Activated T-cell treated with anti-CD3 and anti-CD28 coated beads for 48 hours (primary cell): ENCODE measurements around the gene GSTA4.
"Not testable (repeated sequence)": the region's sequence is repeated elsewhere in the genome, so short reads cannot be mapped to it uniquely, and the experiment has no call there.

Source experiments
- DNase-seq: peaks from one replicate; pipeline ENCODE4 v3.0.0-alpha.2; 2020; ENCODE audit warnings: low read depth

GSTA4 gene

DNA sequence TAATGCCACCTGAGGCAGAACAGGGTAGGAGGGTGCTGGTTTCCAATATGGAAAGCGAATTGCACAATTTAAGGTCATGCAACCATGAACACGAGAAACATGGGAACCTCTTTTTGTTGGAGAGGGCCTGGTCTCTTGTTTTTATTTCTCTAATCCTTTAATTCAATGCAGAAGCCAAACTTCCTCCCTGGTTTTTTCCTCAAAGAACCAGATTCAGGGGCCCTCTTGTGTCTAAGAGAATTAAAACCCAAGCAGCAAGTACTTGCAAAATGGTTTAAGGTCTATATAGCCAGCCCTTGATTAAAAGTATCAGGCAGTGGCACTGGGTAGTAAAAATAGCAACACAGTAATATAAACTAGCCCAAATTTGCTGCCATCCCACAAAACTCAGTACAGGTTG is 19.5 kb downstream of the GSTA4 start:
- DNase-seq, result no peak

- no peak for DNase-seq
Measured at GRCh38 chr6:52972989-52973388, 22.1 kb downstream of the GSTA4 start.

- no peak for DNase-seq
Measured at GRCh38 chr6:52969359-52969758, 25.7 kb downstream of the GSTA4 start.

DNA sequence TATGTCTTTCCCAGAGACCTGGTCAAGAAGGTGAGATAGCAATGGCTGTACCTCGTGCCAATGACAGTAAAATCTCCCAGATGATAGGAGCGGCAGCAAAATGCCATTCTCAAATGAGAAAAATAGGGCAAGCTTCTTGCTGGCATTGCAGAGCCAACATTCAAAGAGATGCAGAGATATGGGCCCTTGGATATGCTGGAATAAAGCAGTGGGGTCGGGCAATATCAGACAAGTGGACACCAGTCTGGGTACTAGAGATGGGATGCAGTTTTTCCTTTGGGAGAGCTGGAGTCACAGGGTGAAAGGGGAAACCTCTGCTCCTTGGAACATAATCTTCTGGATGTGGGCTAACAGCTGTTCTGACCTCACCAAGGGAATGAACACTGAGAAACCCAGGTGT is 29.0 kb downstream of the GSTA4 start:
- DNase-seq, result no peak

DNA sequence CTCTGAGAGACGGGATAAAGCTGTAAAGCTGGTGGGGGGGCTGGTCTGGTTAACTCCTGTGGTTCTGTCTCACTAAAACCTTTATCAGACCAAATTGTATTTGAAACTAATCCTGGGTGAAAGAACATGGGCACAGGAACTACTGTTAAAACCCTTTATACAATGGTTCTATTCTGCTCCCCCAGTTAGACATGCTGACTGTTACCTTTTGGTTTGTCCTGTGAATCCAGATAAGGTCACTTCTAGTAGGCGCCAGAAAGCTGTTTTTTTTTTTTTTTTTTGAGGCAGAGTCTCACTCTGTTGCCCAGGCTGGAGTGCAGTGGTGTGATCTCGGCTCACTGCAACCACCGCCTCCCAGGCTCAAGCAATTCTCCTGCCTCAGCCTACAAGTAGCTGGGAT is 29.7 kb downstream of the GSTA4 start:
- no peak for DNase-seq

DNA sequence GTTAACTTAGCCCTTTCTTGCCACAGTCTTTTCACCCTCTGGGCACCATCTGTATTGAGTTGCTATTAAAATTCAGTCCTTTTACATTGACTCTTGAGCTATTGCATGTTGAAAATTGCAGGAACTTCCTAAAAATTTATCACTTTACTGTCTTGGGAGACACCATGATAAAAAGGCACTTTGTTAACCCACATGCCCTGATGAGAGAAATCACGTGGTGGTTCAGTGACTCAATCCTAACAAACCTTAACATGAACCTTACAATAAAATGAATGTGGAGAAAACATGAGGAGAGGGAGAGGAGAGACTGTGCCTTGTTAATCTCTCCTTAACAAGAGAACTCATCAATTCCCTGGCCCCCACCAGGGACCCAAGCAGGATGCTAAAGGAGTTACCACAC is 30.8 kb downstream of the GSTA4 start:
- no peak for DNase-seq

DNA sequence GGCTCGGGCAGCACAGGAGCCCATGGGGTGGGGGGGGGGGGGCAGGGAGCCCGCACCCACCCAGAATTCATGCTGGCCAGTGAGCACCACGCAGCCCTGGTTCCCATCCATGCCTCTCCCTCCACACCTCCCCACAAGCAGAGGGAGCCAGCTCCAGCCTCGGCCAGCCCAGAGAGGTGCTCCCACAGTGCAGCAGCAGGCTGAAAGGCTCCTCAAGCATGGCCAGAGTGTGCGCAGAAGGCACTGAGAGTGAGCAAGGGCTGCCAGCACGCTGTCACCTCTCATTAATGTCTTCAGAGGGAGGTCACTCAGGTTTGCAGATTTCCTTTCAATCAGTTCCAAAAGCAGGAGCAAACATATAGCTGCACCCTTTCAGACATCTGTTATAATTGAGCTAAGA is 32.4 kb downstream of the GSTA4 start:
- DNase-seq, result no peak

DNA sequence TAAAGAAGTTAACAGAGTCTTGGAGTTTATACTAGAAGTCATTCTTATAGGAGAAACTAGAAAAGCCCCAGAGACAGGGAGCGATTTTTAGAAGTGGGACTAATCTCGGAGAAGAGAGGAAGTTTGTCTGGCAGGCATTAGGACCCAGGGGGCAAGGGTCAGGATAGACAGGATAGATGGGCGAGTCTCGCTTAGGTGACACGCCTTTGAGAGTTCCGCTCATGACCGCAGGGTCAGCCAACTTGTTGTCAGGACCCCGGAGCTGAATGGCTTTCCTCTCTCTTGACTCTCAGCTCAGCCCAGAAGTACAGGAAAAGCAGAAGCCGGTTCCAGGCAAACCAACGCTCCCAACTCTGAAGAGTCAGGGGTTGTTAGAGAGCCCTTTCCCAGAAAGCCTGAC is 34.1 kb downstream of the GSTA4 start:
- not testable (repeated sequence) for DNase-seq

GRCh38 chr6:52960211-52960610 is 34.9 kb downstream of the GSTA4 start:
- DNase-seq, result not testable (repeated sequence)

- DNase-seq, result no peak
Measured at GRCh38 chr6:52958546-52959255, 36.4 kb downstream of the GSTA4 start.

- no peak for DNase-seq
Measured at GRCh38 chr6:52955871-52956270, 39.2 kb downstream of the GSTA4 start.

DNA sequence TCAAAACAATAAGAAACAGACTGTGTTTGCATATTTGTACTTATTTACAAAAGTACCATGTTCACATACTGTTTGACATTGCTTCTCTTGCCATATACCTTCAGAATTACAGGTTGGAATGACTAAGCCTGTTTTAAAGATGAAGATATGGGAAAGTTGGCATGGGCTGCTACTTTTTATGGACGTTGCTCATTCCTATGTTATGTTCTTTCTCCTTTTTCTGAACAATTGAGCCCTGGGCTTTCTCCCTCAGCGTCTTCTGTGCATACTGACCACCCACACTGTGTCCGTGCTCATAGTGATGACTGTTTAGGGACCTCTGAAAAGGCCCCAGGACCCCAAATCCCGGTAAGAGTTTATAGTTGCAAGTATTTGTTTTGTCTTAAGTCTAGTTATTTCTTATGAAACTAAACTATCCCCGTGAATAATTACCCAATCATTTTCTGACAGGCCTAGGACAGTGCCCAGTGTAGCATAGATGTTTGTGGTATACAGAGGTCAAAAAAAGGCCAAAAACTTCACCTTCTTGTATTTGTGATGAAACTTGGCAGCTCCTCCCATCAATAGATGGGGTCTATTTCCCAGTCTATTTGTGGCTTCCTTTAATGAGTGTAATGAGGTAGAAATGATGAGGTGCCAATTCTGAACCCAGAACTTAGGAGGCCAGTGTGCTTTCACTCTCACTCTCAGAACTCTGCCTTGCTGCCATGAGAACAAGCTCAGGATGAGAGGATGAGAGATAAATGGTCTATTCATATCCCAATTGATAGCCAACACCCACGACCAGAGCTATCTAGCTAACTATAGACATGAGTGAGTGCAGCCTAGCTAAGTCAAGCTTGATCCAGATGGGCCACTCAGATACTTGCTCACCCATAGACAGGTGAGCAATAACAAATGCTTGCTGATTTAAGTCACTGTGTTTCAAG is 40.9 kb downstream of the GSTA4 start:
- DNase-seq, result no peak

DNA sequence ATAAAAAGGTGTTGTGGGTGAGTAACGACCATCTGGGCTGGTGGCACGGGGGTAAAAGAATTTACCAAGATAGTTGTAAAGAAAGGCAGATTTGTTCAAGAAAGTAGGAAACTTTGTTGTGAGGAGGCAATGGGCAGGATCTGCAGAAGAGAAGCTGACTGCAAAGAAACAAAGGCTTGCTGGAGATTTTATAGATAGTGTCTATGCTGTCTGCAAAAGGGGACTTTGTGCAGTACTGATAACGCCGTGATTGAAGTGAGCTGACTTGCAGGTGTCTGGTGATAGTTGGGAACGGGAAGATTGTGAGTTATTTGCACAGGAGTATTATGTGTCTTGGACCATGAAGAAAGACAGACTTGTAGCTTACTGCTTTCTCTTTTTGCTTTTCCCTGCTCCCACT is 48.8 kb downstream of the GSTA4 start:
- no peak for DNase-seq

- DNase-seq, result not testable (repeated sequence)
Measured at GRCh38 chr6:52942821-52943220, 52.3 kb downstream of the GSTA4 start.

DNA sequence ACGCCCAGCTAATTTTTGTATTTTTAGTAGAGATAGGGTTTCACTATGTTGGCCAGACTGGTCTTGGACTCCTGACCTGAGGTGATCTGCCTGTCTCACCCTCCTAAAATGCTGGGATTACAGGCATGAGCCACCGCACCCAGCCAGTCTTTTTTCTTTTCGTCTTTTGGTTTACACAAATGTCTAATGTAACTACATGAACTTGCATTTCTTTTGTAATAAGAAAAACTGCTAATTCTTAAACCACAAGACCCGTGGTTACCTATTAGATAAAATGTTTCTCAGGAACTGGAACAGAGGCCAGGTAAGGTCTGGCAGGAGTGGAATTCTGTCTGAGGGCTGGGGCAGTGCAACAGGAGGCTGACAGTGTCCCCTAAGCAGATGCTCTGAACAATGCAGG is 52.9 kb downstream of the GSTA4 start:
- DNase-seq, result no peak

DNA sequence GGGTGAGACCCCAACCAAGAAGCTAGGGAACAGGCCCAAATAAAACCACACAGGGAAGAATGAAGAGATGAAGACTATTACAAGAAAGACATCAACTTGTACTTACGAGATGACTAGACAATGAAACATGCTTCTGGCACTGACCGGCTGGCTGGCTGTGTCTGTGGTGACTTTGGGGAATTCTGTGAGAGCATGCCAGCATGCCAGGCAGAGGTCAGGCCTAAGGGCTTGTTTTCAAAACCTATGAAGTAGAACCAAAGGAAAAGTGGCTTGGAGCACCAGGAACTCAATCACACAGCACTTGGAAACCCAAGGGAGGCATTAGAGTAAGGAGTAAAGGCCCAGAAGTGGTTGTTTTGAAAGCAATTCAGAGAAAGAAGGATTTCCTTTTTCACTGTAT is 57.2 kb downstream of the GSTA4 start:
- no peak for DNase-seq

- no peak for DNase-seq
Measured at GRCh38 chr6:52933778-52934177, 61.3 kb downstream of the GSTA4 start.

GRCh38 chr6:52931351-52931750 is 63.7 kb downstream of the GSTA4 start:
- DNase-seq, result no peak

DNA sequence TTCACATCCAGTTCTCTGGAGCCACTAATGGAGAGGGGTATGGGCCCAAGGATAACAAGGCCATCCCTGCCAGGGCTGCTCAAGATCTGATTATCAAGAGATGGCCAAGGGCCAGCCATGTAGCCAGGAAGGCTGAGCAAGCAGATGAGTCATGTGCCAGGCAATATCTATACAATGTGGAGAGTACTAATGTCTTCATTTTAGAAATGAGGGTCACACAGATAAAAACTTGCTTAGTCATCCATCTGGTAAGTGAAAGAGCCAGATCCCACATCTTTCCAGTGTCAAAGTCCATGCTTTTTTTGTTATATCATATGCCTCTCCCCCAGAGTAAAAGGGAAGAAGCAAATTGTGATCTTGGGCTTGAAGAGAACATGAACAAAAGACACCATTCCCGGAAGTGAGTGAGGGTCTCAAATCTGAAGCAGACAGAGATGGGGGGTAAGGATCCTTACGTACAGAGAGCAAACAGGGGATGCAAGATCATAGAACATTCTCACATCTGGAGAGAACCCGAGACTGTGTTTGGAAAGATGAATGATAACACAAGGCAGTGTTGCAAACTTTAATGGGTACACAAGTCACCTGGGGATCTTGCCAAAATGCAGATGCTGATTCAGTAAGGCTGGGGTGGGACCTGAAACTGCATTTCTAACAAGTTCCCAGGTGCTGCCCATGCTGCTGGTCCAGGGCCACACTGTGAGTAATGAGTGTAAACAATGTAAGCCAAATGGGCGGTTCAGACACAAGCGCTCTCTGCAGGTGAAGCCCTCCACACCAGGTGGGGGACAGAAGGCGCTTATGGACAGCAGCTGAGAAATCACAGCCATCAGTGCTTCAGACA is 65.5 kb downstream of the GSTA4 start:
- no peak for DNase-seq
